A549 treated with ZK216348 at 1 μM for 4 hours (cell line): ENCODE measurements around the gene STRIT1. TPM values are rescaled to one million over a fixed set of nuclear protein-coding genes. Genes with fewer than 3 reads are reported as not detected.

ENCODE experiments used
- total RNA-seq: library from RNA; stranded (reverse); fragments of 200-300 nt; extraction: Qiagen RNA extraction; gene quantifications from 5 replicates; pipeline ENCODE4 v1.2.3, GENCODE V29; 2022; ENCODE audit warnings: low read depth

Gene STRIT1
- total RNA-seq = not detected in 5 replicates

GRCh38 chr3:155293516-155293915 is at the start of gene STRIT1:
TSS of gene STRIT1 (minus strand) at chr3:155293683.

Other genes starting within 250 kb of the STRIT1 start
- gene MME, start 213.4 kb downstream of the STRIT1 start, total RNA-seq = not detected in 5 replicates